HFFc6 (cell line): ENCODE measurements around the gene KNCN. TPM values are rescaled to one million over a fixed set of nuclear protein-coding genes. Genes with fewer than 3 reads are reported as not detected.

Experiments used
- DNase-seq: peaks from one replicate; pipeline ENCODE4 v3.0.0-alpha.2; 2018
- H3K27ac Mint-ChIP-seq: 2 replicates; pipeline ENCODE4 v1.8.0; 2020; ENCODE audit warnings: mild to moderate bottlenecking, mixed read lengths
- H3K27me3 Mint-ChIP-seq: 2 replicates; pipeline ENCODE4 v1.8.0; 2021; ENCODE audit warnings: mild to moderate bottlenecking, moderate library complexity, mixed read lengths; ENCODE audit not compliant: insufficient read depth
- H3K36me3 Mint-ChIP-seq: 2 replicates; pipeline ENCODE4 v1.8.0; 2021; ENCODE audit warnings: low read depth, mixed read lengths
- H3K4me1 Mint-ChIP-seq: 2 replicates; pipeline ENCODE4 v1.8.0; 2020; ENCODE audit warnings: low read depth, mixed read lengths
- H3K4me3 Mint-ChIP-seq: 2 replicates; pipeline ENCODE4 v1.8.0; 2020; ENCODE audit warnings: mild to moderate bottlenecking, moderate library complexity, mixed read lengths
- H3K9me3 Mint-ChIP-seq: 2 replicates; pipeline ENCODE4 v1.8.0; 2020; ENCODE audit warnings: mild to moderate bottlenecking, mixed read lengths
- CTCF ChIP-seq: fragments of 200-600 bp; sonication (generic); IDR thresholded peaks from 2 replicates; pipeline ENCODE4 v1.5.0; 2021; ENCODE audit warnings: antibody characterized with exemption, mild to moderate bottlenecking
- total RNA-seq, 6 experiments: library from RNA; stranded (reverse); fragmentation: NEBNext Ultra II Directional; extraction: Animal tissue kit (Norgen Biotek cat#: 25700); gene quantifications; 2 replicates in 1 of 6; 3 replicates in 5 of 6; pipeline ENCODE4 v1.2.3, GENCODE V29; 2021

The KNCN gene
- total RNA-seq, 6 experiments from 2014 or later, result not detected

- H3K27me3 Mint-ChIP-seq, result peaks cover 36% of the 10 kb centered on the region
- no peak overlapping the region for H3K27ac Mint-ChIP-seq
- DNase-seq, result no peak
- no peaks in the 10 kb centered on the region; the same call in 1 of the 2 replicates for H3K4me1 Mint-ChIP-seq
- no peak for TF ChIP-seq CTCF
- no peaks in the 10 kb centered on the region for H3K36me3 Mint-ChIP-seq
- H3K9me3 Mint-ChIP-seq, result no peaks in the 10 kb centered on the region
- H3K4me3 Mint-ChIP-seq, result no peak overlapping the region
Measured at GRCh38 chr1:46529031-46529630, 22.3 kb downstream of the KNCN start.

GRCh38 chr1:46528297-46528955 is 23.0 kb downstream of the KNCN start:
- Mint-ChIP-seq H3K4me3 (no peak overlapping the region), H3K27ac (no peak overlapping the region), H3K4me1 (no peaks in the 10 kb centered on the region), H3K9me3 (no peaks in the 10 kb centered on the region), H3K27me3 (peaks cover 33% of the 10 kb centered on the region), H3K36me3 (no peaks in the 10 kb centered on the region)
- no peak for DNase-seq
- peak; percentile 60 for TF ChIP-seq CTCF

- peaks cover 33% of the 10 kb centered on the region for H3K27me3 Mint-ChIP-seq
Measured at GRCh38 chr1:46527474-46528296, 23.8 kb downstream of the KNCN start.

GRCh38 chr1:46526691-46527291 is 24.7 kb downstream of the KNCN start:
- TF ChIP-seq CTCF, result no peak
- peaks cover 31% of the 10 kb centered on the region for H3K27me3 Mint-ChIP-seq
- H3K9me3 Mint-ChIP-seq, result no peaks in the 10 kb centered on the region
- H3K4me3 Mint-ChIP-seq, result no peak overlapping the region
- no peak overlapping the region for H3K27ac Mint-ChIP-seq
- H3K36me3 Mint-ChIP-seq, result no peaks in the 10 kb centered on the region
- no peak for DNase-seq
- peaks cover 12% of the 10 kb centered on the region for H3K4me1 Mint-ChIP-seq

More at GRCh38 chr1:46527474-46528296, 23.8 kb downstream of the KNCN start:
- Mint-ChIP-seq H3K27ac (no peak overlapping the region), H3K4me3 (no peak overlapping the region), H3K4me1 (peaks cover 3% of the 10 kb centered on the region), H3K9me3 (no peaks in the 10 kb centered on the region), H3K36me3 (no peaks in the 10 kb centered on the region)
- peak; percentile 96 for TF ChIP-seq CTCF
- DNase-seq, result peak; percentile 60

- Mint-ChIP-seq H3K9me3 (no peaks in the 10 kb centered on the region), H3K4me1 (peaks cover 18% of the 10 kb centered on the region), H3K27me3 (peaks cover 30% of the 10 kb centered on the region), H3K36me3 (no peaks in the 10 kb centered on the region), H3K4me3 (no peak overlapping the region), H3K27ac (no peak overlapping the region)
- DNase-seq, result no peak
- no peak for TF ChIP-seq CTCF
Measured at GRCh38 chr1:46526013-46526690, 25.3 kb downstream of the KNCN start.
